HG03060 (cell line): Measurements from ENCODE around the gene MED13L.

Experiments used
- ATAC-seq: cut with Tn5 transposase; IDR thresholded peaks from one replicate; pipeline ENCODE4 v1.9.1; 2021; ENCODE audit warnings: low read depth, moderate number of reproducible peaks; ENCODE audit not compliant: unreplicated experiment

MED13L gene

DNA sequence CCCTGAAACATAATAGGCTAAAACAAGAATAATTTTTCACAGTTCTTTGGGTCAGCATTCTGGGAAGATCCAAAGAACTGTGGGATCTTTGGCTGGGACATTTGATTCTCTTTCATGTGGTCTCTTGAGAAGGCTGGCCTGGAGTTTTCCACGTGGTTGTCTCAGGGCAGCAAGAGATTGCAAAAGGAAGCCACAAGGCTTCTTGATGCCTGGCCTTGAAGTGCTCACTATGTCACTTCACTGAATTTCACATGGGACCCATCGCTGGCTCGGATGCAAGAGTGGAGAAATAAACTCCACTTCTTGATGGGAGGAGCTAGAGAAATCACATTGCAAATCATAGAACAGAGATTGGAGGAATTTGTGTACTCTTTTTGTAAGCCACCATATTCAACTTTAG, 343.4 kb downstream of the MED13L start:
- ATAC-seq: no peak

DNA sequence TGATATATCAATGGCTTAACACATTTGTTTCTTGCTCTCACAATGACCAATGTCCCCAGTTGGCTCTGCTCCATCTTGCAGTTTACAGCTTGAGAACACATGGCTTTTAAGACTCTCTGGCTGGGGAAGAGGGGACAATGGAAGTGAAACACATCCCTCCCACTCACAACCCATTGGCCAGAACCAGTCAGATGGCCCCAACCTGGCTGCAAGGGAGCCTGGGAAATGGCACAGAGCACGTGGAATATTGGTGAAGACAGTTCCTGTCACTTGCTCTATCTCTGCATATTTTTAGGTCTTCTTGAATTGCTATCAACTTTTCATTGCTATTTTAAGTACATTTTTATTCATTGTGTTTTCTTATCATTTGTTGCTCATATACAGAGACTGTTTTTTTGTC, 345.4 kb downstream of the MED13L start:
- ATAC-seq: no peak

DNA sequence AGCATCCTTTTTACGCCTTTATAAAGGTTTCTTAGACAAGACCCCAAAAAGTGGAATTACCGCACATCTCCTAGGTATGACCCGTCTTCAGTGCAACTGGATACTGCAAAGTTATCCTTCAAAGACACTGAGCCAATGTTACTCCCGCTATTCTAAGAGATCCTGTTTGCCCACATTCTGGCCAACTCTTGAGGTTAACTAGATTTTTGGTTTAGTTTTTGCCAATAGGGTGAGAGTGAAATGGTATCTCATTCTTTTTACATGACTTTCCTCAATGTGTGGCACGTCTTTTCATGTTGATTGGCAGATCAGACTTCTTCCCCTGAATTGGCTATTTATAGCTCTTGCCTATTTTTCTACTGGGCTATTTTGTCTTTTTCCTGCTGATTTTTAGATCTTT, 347.2 kb downstream of the MED13L start:
- no peak for ATAC-seq

DNA sequence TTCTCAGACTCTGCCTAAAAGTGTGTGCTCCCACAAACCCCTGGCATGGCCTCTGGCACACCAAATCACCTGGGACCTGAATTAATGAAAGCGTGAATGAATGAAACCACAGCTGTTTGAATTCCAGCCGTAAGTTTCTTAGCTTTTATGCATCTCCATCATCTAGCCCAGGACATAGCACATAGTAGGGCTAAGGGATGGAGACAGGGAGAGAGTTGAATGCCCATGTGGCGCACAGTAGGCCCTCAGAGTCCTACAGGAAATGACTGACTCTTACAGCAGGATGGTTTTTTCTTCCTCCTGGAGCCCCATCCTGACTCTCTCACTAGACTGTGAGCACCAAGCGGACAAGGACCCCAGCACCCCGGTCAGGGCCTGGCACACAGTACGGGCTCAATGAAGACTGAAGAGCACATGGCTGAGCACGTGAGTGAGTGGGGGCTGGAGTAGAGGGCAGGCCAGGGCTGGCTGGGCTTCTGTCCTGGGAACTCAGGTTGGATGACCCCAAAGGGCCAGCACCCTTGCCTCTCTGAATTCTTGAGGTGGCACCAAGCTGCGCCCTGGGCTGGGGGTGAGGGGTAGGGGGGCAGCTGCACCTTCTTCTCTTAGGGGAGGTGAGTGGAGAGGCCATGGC, 351.3 kb downstream of the MED13L start:
- no peak for ATAC-seq

DNA sequence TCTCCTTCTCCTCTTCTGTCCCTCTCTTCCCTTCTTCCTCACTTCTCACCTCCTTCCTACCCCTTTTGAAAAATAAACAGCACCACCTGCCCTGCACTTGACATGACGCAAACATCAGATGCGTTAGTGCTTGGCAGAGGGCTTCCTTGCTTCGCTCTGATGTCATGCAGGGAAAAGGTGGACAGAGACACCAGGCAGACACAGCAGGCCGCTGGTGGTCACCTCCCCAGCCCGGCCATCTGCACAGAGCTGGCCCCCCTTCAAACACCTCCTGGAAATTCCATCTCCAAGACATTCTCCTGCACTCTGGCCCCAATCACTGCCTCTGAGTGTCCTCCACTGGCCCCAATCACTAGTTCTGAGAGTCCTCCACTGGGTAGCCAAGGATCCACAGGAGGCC, 353.6 kb downstream of the MED13L start:
- no peak for ATAC-seq

DNA sequence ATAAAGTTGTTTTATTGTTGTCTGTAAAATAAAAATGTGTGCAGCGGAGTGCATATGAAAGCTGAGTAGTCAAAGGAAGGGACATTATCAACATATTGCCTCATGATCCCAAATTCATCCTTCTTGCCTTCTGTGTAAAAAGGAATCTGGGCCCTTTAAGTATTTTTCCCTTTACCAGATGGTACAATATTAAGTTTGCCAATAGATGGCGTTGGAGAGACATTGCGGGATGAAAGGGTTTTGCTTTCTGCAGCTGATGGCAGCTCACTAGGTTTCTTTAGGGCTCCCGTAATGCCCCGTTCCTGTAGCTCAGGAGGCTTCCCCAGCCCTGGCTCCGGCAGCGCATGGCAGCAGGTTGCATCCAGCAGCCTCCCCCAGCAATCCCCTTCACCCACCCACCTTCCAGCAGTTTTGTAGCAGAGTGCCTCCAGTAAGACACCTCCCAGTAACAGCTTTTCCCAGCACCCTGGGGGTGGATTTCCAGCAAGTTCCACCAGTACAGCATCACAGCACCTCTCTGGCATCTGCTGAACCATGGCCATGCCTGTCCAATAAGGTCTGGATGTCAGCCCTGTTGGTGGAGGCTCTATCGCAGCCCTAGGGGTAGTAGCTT, 354.4 kb downstream of the MED13L start:
- ATAC-seq: no peak

DNA sequence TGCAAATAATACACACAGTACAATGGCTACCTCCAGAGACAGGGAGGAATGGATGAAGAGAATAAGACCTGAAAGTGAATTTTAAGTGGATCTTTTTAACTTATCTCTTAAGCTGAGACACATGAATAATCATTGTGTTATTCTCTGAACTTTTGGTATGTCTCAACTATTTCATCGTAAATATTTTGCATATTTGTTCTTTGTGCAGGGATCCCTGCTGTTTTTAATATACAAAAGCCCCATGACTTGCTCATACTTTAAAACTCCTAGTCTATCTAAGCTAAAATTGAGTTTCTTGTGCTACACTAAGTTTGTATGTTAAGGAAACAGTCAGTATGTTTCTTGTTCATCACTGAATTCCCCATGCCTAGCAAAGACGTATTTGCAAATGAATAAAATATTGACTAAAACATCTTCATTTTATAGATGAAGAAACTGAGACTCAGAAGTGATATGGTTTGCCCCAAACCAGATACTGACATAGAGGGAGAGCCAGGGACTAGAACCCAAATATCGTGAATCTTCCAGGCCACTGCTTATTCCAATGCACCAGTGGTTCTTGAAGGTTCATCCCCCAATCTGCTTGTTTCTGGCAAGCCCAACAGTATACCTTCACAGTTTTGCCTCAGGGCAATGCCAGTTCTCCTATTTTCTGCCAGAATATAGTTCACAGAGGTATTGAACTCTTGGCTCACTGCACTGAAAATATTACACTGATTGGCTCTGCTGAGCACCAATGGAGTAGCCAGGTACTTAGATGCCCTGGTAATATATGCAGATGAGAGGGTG, 356.9 kb downstream of the MED13L start:
- no peak for ATAC-seq

DNA sequence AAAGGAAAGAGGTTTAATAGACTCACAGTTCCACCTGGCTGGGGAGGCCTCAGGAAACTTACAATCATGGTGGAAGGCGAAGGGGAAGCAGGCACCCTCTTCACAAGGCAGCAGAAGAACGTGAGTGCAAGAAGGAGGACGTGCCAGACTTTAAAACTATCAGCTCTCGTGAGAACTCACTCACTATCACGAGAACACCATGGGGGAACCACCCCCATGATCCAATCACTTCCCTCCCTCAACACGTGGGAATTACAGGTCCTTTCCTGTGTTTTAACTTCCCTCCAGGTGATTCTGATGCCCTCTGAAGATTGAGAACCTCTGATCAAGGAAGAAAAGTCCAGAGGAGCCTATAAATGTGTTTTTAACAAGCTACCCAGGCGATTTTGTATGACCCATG, 358.7 kb downstream of the MED13L start:
- ATAC-seq: no peak

DNA sequence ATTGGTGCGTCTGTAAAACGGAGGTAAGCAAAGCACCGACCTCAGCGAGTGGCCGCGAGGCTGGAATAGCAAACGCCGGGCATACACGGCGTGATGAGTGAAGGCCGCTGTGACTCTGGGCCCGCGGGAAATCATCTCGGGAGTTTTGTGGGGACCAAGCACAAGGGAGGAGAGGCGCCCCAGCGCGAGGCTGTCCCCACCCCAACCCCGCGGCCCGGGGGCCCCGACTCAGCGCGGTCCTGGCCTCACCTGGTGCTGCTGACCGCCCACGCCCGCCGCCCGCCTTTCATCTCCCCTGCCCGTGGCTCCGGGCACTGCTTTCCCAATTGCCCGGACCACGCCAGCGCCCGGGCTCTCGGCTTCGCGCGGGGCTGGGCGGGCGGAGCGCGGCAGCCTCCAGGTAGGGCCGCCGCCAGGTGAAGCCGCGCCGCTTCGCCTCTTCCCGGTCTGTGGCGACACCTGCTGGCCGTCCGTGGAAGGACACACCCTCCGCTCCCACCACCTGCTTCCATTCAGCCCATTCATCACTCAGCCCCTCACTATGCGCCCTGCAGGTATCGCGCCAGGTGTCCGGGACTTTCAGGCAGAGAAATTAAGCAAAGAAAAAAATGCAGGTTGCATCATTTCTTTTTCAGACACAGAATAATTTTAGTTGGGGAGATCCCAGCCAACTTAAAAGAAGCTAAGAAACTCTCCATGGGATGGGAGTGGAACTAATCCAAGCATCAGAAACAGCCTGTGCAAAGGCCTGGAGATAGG, 360.4 kb downstream of the MED13L start:
- no peak for ATAC-seq

DNA sequence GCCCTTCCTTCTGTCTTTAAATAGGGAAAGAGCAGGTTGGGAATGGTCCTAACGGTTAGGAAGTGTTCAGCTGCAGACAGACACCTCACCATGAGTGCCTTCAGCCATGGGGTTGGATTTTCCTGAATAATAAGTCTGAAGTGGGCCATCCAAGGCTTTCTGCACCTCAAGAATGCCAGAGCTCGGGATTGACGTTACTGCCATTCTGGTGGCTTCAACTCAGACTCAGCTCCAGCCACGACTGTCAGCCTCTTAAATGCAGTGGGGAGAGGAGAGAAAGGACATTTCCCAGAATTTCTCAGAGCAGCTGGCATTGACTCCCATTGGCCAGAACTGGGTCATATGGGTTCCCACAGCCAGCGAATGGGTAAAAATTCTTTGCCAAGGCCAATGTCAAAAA, 363.4 kb downstream of the MED13L start:
- ATAC-seq: no peak

DNA sequence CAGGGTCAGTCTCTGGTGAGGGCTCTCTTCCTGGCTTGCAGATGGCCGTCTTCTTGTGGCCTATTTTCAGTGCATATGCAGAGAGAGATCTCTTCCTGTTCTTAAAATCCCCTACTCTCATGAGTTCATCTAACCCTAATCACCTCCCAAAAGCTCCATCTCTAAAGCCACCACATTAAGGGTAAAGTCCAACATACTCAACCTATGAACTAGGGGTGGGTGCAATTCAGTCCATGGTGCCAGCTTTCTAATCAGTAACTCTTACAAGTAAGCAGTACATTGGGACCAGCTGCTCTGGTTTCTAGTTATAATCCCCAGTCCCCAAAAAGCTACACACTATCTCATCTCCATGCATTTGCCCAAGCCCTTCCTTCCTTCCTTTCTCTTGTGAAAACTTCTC, 365.1 kb downstream of the MED13L start:
- no peak for ATAC-seq

DNA sequence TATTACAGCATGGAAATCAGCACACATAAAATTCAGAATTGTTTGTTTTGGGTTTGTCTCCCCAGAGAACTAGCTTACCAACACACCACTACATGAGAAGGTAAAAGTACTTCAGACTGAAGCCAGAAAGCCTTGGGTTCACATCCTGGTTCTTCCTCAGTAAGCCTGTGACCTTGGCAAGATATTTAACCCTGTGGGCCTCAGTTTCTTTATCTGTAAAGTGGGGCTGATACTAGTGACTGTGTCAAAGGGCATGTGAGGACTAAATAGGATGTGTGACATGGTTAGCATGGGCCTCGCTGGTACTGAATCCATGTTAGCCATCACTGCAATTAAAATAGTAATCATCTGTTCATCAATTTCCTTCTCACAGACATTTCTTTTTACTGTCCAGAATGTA, 366.1 kb downstream of the MED13L start:
- ATAC-seq: no peak

DNA sequence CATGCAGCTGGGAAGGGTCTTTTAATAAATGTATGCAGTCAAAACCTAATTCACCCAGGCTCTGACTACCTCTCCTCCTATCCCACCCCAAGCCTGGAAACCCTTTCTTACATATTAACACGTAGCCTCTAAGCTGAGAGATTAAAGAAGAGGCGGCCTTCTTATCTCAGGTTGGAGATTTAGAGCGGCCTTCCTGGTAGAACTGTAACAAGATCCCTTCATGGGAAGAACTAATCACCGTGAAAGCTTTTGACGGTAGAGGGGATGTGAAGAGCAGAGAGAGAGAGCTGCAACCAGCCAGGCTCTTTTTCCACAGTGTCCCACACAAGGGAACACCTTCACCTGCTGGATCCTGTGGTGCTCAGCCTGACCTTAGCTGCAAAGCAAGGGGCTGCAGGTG, 367.4 kb downstream of the MED13L start:
- no peak for ATAC-seq
